B cell (primary cell): ENCODE data around the gene PODXL. TPM values are rescaled to one million over a fixed set of nuclear protein-coding genes. Genes with fewer than 3 reads are reported as not detected.

ENCODE experiments used
- ATAC-seq: fragments of 200-7000 bp; cut with Tn5 transposase; one replicate; pipeline ENCODE4 v1.10.0; 2021; ENCODE audit warnings: low read depth, mild to moderate bottlenecking, moderate number of reproducible peaks, moderate library complexity
- CTCF ChIA-PET: fragments of 350-600 bp; sonication (Branson Sonifier 250); formaldehyde crosslinking; loops from one replicate; lab custom pipeline; 2021; ENCODE audit warnings: antibody characterized with exemption, inconsistent platforms; lab: Charles Lee
- POLR2A ChIA-PET: fragments of 350-600 bp; sonication (Branson Sonifier 250); formaldehyde crosslinking; loops from one replicate; lab custom pipeline; 2021; ENCODE audit warnings: antibody characterized with exemption; lab: Charles Lee
- DNase-seq: peaks from one replicate; pipeline ENCODE4 v3.0.0; 2013
- H2AFZ ChIP-seq: 2 replicates; pipeline ENCODE4 v1.6.1; 2012; ENCODE audit warnings: mild to moderate bottlenecking, low read depth, low read length; ENCODE audit not compliant: insufficient read depth, poor library complexity, severe bottlenecking
- H3K27ac ChIP-seq, 2 donors: 1 replicate in 1 of 2; 2 replicates in 1 of 2; pipeline ENCODE4 v1.5.1; 2012 to 2013; ENCODE audit warnings: low read length in 2 of 2, mild to moderate bottlenecking in 2 of 2, moderate library complexity in 1 of 2
- H3K27me3 ChIP-seq, 4 experiments: fragments of 200-600 bp in 1 of 4; sonication (generic) in 1 of 4; replicated peaks in 1 of 4; 1 replicate in 2 of 4; 2 replicates in 2 of 4; pipeline versions ENCODE4 v1.6.1 to v1.7.0; 2013 to 2016; ENCODE audit warnings: low read length in 3 of 4, mild to moderate bottlenecking in 2 of 4, mixed read lengths in 1 of 4, moderate library complexity in 1 of 4; ENCODE audit not compliant: insufficient read depth in 4 of 4, control insufficient read depth in 3 of 4; ENCODE audit errors: control extremely low read depth in 1 of 4
- H3K36me3 ChIP-seq, 2 experiments: replicated peaks in 1 of 2; 1 replicate in 1 of 2; 2 replicates in 1 of 2; pipeline versions ENCODE4 v1.6.1 to v1.7.1; 2013; ENCODE audit warnings: low read length in 1 of 2; ENCODE audit not compliant: insufficient read depth in 2 of 2, control insufficient read depth in 1 of 2; ENCODE audit errors: control extremely low read depth in 1 of 2, extremely low read depth in 1 of 2
- H3K4me1 ChIP-seq, 2 donors: fragments of 200-600 bp in 1 of 2; sonication (generic) in 1 of 2; 1 replicate in 1 of 2; 2 replicates in 1 of 2; pipeline versions ENCODE4 v1.5.1 to v1.6.1; 2013 to 2017; ENCODE audit warnings: low read length in 2 of 2; ENCODE audit not compliant: control insufficient read depth in 2 of 2, insufficient read depth in 2 of 2
- H3K4me2 ChIP-seq: replicated peaks from 2 replicates; pipeline ENCODE3; 2012; ENCODE audit warnings: mild to moderate bottlenecking, low read depth, low read length; ENCODE audit not compliant: poor library complexity, severe bottlenecking
- H3K4me3 ChIP-seq, 5 experiments: fragments of 200-600 bp in 1 of 5; sonication (generic) in 1 of 5; 1 replicate in 3 of 5; 2 replicates in 2 of 5; pipeline versions ENCODE4 v1.5.1 to v1.7.0; 2011 to 2016; ENCODE audit warnings: low read length in 4 of 5, mild to moderate bottlenecking in 4 of 5, low read depth in 2 of 5, control low read depth in 1 of 5, moderate library complexity in 1 of 5; ENCODE audit not compliant: insufficient read depth in 1 of 5; ENCODE audit errors: control extremely low read depth in 1 of 5, extremely low read depth in 1 of 5
- H3K79me2 ChIP-seq: fragments of 200-600 bp; sonication (generic); one replicate; pipeline ENCODE4 v1.6.0; 2016; ENCODE audit warnings: low read length; ENCODE audit not compliant: control insufficient read depth, insufficient read depth
- H3K9ac ChIP-seq: fragments of 200-600 bp; sonication (generic); 2 replicates; pipeline ENCODE4 v1.6.1; 2017; ENCODE audit warnings: mild to moderate bottlenecking, low read length, moderate library complexity
- H3K9me3 ChIP-seq, 3 donors: one replicate each; pipeline versions ENCODE4 v1.6.1 to v1.7.1; 2013; ENCODE audit warnings: low read length in 2 of 3; ENCODE audit not compliant: control insufficient read depth in 2 of 3, insufficient read depth in 1 of 3; ENCODE audit errors: control extremely low read depth in 1 of 3
- H4K20me1 ChIP-seq: 2 replicates; pipeline ENCODE4 v1.6.0; 2012; ENCODE audit warnings: mild to moderate bottlenecking, low read length; ENCODE audit not compliant: insufficient read depth, control insufficient read depth, poor library complexity, severe bottlenecking
- H3K27ac Mint-ChIP-seq: one replicate; pipeline ENCODE4 v1.8.0; 2021; ENCODE audit warnings: mixed read lengths
- H3K27me3 Mint-ChIP-seq: one replicate; pipeline ENCODE4 v1.8.0; 2021; ENCODE audit warnings: mixed read lengths
- H3K4me1 Mint-ChIP-seq: one replicate; pipeline ENCODE4 v1.8.0; 2021; ENCODE audit warnings: mixed read lengths
- H3K4me3 Mint-ChIP-seq: one replicate; pipeline ENCODE4 v1.8.0; 2021; ENCODE audit warnings: mixed read lengths
- H3K9me3 Mint-ChIP-seq: one replicate; pipeline ENCODE4 v1.8.0; 2022; ENCODE audit warnings: mixed read lengths; ENCODE audit not compliant: insufficient read depth
- CTCF ChIP-seq: fragments of 200-600 bp; IDR thresholded peaks from one replicate; pipeline ENCODE4 v1.8.0; 2022; ENCODE audit warnings: antibody characterized with exemption, mild to moderate bottlenecking
- EZH2 ChIP-seq: IDR thresholded peaks from 2 replicates; pipeline ENCODE4 v1.6.1; 2012; ENCODE audit warnings: borderline replicate concordance, low read depth, mild to moderate bottlenecking, moderate library complexity, low read length; ENCODE audit not compliant: insufficient read depth, poor library complexity, severe bottlenecking
- WGBS: methylation state at CpG from one replicate; pipeline ENCODE4 v1.1.5; 2013; ENCODE audit warnings: missing lambda C conversion rate; ENCODE audit not compliant: insufficient coverage; 5-methylcytosine and 5-hydroxymethylcytosine counted together
- intact Hi-C: fragments of 100-400 bp; cut with micrococcal nuclease; formaldehyde crosslinking; loops from one replicate; pipeline ENCODE4 v1.10.0; 2022
- polyA plus RNA-seq: library from polyadenylated mRNA; depleted of rRNA; stranded (reverse); fragments of >200 nt; gene quantifications from 2 replicates; pipeline ENCODE4 v1.2.3, GENCODE V29; 2012
- total RNA-seq, 2 donors: library from RNA; stranded (reverse); fragments of 120-200 nt in 1 of 2; gene quantifications; 1 replicate in 1 of 2; 2 replicates in 1 of 2; pipeline versions ENCODE4 v1.2.3 to v1.2.4, GENCODE V29; 2013 to 2022

Gene PODXL
- total and polyA plus RNA-seq, 2 donors (not counting 1 experiment from before 2014, with no cell fraction given), result 1.5 to 5.8 TPM

GRCh38 chr7:131455001-131455400 is 101.4 kb downstream of the PODXL start:
- Histone ChIP-seq H3K4me3 (no peak overlapping the region), H3K9ac (no peak overlapping the region), H3K36me3 (peaks cover 0 to 10% of the 10 kb centered on the region in 2 experiments), H3K27me3 (no peaks in the 10 kb centered on the region), H3K4me2 (no peak overlapping the region), H3K27ac (no peak overlapping the region), H3K4me1 (peaks cover 5 to 8% of the 10 kb centered on the region in 2 donors), H2AFZ (no peak overlapping the region), H4K20me1 (no peaks in the 10 kb centered on the region), H3K79me2 (no peaks in the 10 kb centered on the region), H3K9me3 (no peaks in the 10 kb centered on the region)
- no peaks in the 10 kb centered on the region for H3K9me3 Mint-ChIP-seq
- no peaks in the 10 kb centered on the region for H3K27me3 Mint-ChIP-seq
- WGBS, result no CpG with 5 or more reads among the region's 2 CpGs
- CTCF ChIA-PET, result no interaction called here
- no peak overlapping the region for H3K4me3 Mint-ChIP-seq
- POLR2A ChIA-PET, result interaction anchor here (0.6 kb wide), 1 partner anchor 24 kb away, joined by 5 read pairs; no protein-coding TSS in a partner anchor
- intact Hi-C loops, result no loop called here
- no peak for ATAC-seq
- TF ChIP-seq EZH2 (no peak), CTCF (no peak)
- H3K4me1 Mint-ChIP-seq, result peaks cover 20% of the 10 kb centered on the region
- H3K27ac Mint-ChIP-seq, result no peak overlapping the region
- no peak for DNase-seq

- ATAC-seq, result no peak
- no peaks in the 10 kb centered on the region for H3K9me3 ChIP-seq
- no peak overlapping the region for H3K27ac Mint-ChIP-seq
- H3K9me3 Mint-ChIP-seq, result no peaks in the 10 kb centered on the region
- peaks cover 20% of the 10 kb centered on the region for H3K4me1 Mint-ChIP-seq
- H3K4me3 ChIP-seq, result no peak overlapping the region
- TF ChIP-seq EZH2, result no peak
- no peak for TF ChIP-seq CTCF
- intact Hi-C loops, result no loop called here
- H3K4me3 Mint-ChIP-seq, result no peak overlapping the region
- no peaks in the 10 kb centered on the region for H4K20me1 ChIP-seq
- no peaks in the 10 kb centered on the region for H3K27me3 Mint-ChIP-seq
- H3K79me2 ChIP-seq, result no peaks in the 10 kb centered on the region
- no peak overlapping the region for H3K27ac ChIP-seq
- no CpG with 5 or more reads among the region's 1 CpG for whole genome bisulfite sequencing
- H3K27me3 ChIP-seq, result no peaks in the 10 kb centered on the region
- no peak overlapping the region for H3K4me2 ChIP-seq
- DNase-seq, result no peak
- peaks cover 0 to 15% of the 10 kb centered on the region in 2 experiments for H3K36me3 ChIP-seq
- H3K4me1 ChIP-seq, result peaks cover 5 to 8% of the 10 kb centered on the region in 2 donors
- no peak overlapping the region for H3K9ac ChIP-seq
- no peak overlapping the region for H2AFZ ChIP-seq
- CTCF ChIA-PET, result interaction anchor here (0.7 kb wide), 1 partner anchor 33 kb away, joined by 3 read pairs; no protein-coding TSS in a partner anchor
- POLR2A ChIA-PET, result interaction anchor here (0.6 kb wide), 1 partner anchor 24 kb away, joined by 5 read pairs; no protein-coding TSS in a partner anchor
Observed at GRCh38 chr7:131454498-131454897, 101.9 kb downstream of the PODXL start.

Other genes with a start within 250 kb of the PODXL start
- gene MKLN1, start 228.8 kb downstream of the PODXL start, total RNA-seq, result 68.4 and 73.6 TPM in 2 replicates
- 8.5 and 10.8 TPM in 2 replicates for gene MKLN1, start 228.8 kb downstream of the PODXL start, polyA plus RNA-seq